Hypothalamus (tissue), 51 donors: ENCODE results near the gene ADRB1.
A peak's percentile ranks its signal among the peaks of the same experiment; 100 is the strongest.

Source experiments
- DNase-seq, 51 donors: peaks; one replicate each; lab custom pipeline; 2025; lab: John Stamatoyannopoulos, UW

The ADRB1 gene

GRCh38 chr10:114043532-114044246, at the start of gene ADRB1:
Gene ADRB1 (plus strand): TSS chr10:114043866. CDS start chr10:114044133, 267 bp downstream.
- peak in 50 of 51 donors; percentile 17 to 95 (median 82) for DNase-seq

- DNase-seq, result no peak
Observed at GRCh38 chr10:113995201-113995600, 48.5 kb upstream of the ADRB1 start.

GRCh38 chr10:113997428-113997827, 46.2 kb upstream of the ADRB1 start:
- DNase-seq, result no peak

- no peak for DNase-seq
Observed at GRCh38 chr10:113999531-113999930, 44.1 kb upstream of the ADRB1 start.

- no peak for DNase-seq
Observed at GRCh38 chr10:114000457-114001010, 43.1 kb upstream of the ADRB1 start.

- DNase-seq, result no peak
Observed at GRCh38 chr10:114002422-114002821, 41.2 kb upstream of the ADRB1 start.

- DNase-seq, result no peak
Observed at GRCh38 chr10:114003161-114003941, 40.3 kb upstream of the ADRB1 start.

- DNase-seq, result no peak
Observed at GRCh38 chr10:114009281-114009996, 34.2 kb upstream of the ADRB1 start.

- no peak for DNase-seq
Observed at GRCh38 chr10:114010316-114010715, 33.4 kb upstream of the ADRB1 start.

- DNase-seq, result no peak
Observed at GRCh38 chr10:114012650-114013049, 31.0 kb upstream of the ADRB1 start.

GRCh38 chr10:114015708-114016107, 28.0 kb upstream of the ADRB1 start:
- DNase-seq, result no peak

- DNase-seq, result peak in 1 of 51 donors; percentile 19
Observed at GRCh38 chr10:114017271-114017670, 26.4 kb upstream of the ADRB1 start.

GRCh38 chr10:114017873-114018272, 25.8 kb upstream of the ADRB1 start:
- DNase-seq, result no peak

- no peak for DNase-seq
Observed at GRCh38 chr10:114019226-114019625, 24.4 kb upstream of the ADRB1 start.

- peak in 24 of 51 donors; percentile 8 to 55 (median 28) for DNase-seq
Observed at GRCh38 chr10:114021154-114021553, 22.5 kb upstream of the ADRB1 start.

GRCh38 chr10:114021717-114022680, 21.7 kb upstream of the ADRB1 start:
- DNase-seq, result peak in 1 of 51 donors; percentile 6

- peak in 12 of 51 donors; percentile 2 to 49 (median 17) for DNase-seq
Observed at GRCh38 chr10:114022766-114023597, 20.7 kb upstream of the ADRB1 start.

- peak in 1 of 51 donors; percentile 10 for DNase-seq
Observed at GRCh38 chr10:114024876-114025610, 18.6 kb upstream of the ADRB1 start.
